BLaER1 (cell line): ENCODE data around the gene PRDM13.

Source experiments
- H3K27ac ChIP-seq: shearing (Covaris generic); formaldehyde crosslinking; 2 replicates; pipeline ENCODE4 v1.8.1; 2022
- H3K27me3 ChIP-seq: shearing (Covaris generic); formaldehyde crosslinking; 2 replicates; pipeline ENCODE4 v1.8.1; 2022
- H3K36me3 ChIP-seq: shearing (Covaris generic); formaldehyde crosslinking; 2 replicates; pipeline ENCODE4 v1.8.1; 2022
- H3K4me1 ChIP-seq: shearing (Covaris generic); formaldehyde crosslinking; 2 replicates; pipeline ENCODE4 v1.8.1; 2022
- H3K4me2 ChIP-seq: shearing (Covaris generic); formaldehyde crosslinking; 2 replicates; pipeline ENCODE4 v1.8.1; 2022
- H3K4me3 ChIP-seq: shearing (Covaris generic); formaldehyde crosslinking; 2 replicates; pipeline ENCODE4 v1.8.1; 2022
- H3K9ac ChIP-seq: shearing (Covaris generic); formaldehyde crosslinking; 2 replicates; pipeline ENCODE4 v1.8.1; 2022
- H3K9me3 ChIP-seq: shearing (Covaris generic); formaldehyde crosslinking; 2 replicates; pipeline ENCODE4 v1.8.1; 2022
- H4K20me1 ChIP-seq: shearing (Covaris generic); formaldehyde crosslinking; 2 replicates; pipeline ENCODE4 v1.8.1; 2022
- Cebpa-rat ChIP-seq: shearing (Covaris generic); IDR thresholded peaks from 2 replicates; pipeline ENCODE4 v1.8.1; 2022

Gene PRDM13

GRCh38 chr6:99606656-99607415 lies at the start of gene PRDM13:
Gene PRDM13, plus strand, starts transcription at chr6:99606833. Its CDS starts 202 bp downstream, at chr6:99607035.
- no peak within 1 kb of the TSS for H3K9ac ChIP-seq
- H4K20me1 ChIP-seq, result 0 out of 2 replicates have a peak, but pooled peaks cover 19% of the 10 kb centered on the region
- TF ChIP-seq Cebpa-rat, result no peak
- peaks cover 62% of the 10 kb centered on the region for H3K9me3 ChIP-seq
- peaks cover 75% of the 10 kb centered on the region for H3K27me3 ChIP-seq
- H3K4me3 ChIP-seq, result peak within 1 kb of the TSS; percentile 15; the same call in 1 of the 2 replicates
- H3K27ac ChIP-seq, result no peak within 1 kb of the TSS
- H3K36me3 ChIP-seq, result no peaks in the 10 kb centered on the region
- no peak within 1 kb of the TSS for H3K4me2 ChIP-seq
- H3K4me1 ChIP-seq, result peaks cover 21% of the 10 kb centered on the region

- Histone ChIP-seq H3K4me3 (no peak overlapping the region), H3K4me1 (no peaks in the 10 kb centered on the region), H3K27ac (no peak overlapping the region), H4K20me1 (peaks cover 55% of the 10 kb centered on the region), H3K36me3 (peaks cover 68% of the 10 kb centered on the region), H3K9me3 (no peaks in the 10 kb centered on the region), H3K27me3 (no peaks in the 10 kb centered on the region), H3K4me2 (no peak overlapping the region), H3K9ac (no peak overlapping the region)
- no peak for TF ChIP-seq Cebpa-rat
These were observed 47.6 kb upstream of the PRDM13 start for GRCh38 chr6:99559057-99559456.

GRCh38 chr6:99560668-99561067 lies 46.0 kb upstream of the PRDM13 start:
- Histone ChIP-seq H3K4me1 (no peaks in the 10 kb centered on the region), H3K27ac (no peak overlapping the region), H3K36me3 (peaks cover 53% of the 10 kb centered on the region), H3K4me3 (no peak overlapping the region), H3K9me3 (no peaks in the 10 kb centered on the region), H3K4me2 (no peak overlapping the region), H4K20me1 (peaks cover 72% of the 10 kb centered on the region), H3K9ac (no peak overlapping the region), H3K27me3 (no peaks in the 10 kb centered on the region)
- no peak for TF ChIP-seq Cebpa-rat

GRCh38 chr6:99563056-99563723 lies 43.4 kb upstream of the PRDM13 start:
- H3K27me3 ChIP-seq, result no peaks in the 10 kb centered on the region
- no peak overlapping the region for H3K27ac ChIP-seq
- H3K4me2 ChIP-seq, result no peak overlapping the region
- TF ChIP-seq Cebpa-rat, result no peak
- peaks cover 14% of the 10 kb centered on the region for H3K4me1 ChIP-seq
- H3K36me3 ChIP-seq, result peaks cover 30% of the 10 kb centered on the region
- H3K4me3 ChIP-seq, result no peak overlapping the region
- no peaks in the 10 kb centered on the region for H3K9me3 ChIP-seq
- peaks cover 96% of the 10 kb centered on the region for H4K20me1 ChIP-seq
- H3K9ac ChIP-seq, result no peak overlapping the region

GRCh38 chr6:99568103-99568933 lies 38.3 kb upstream of the PRDM13 start, which contains the start of gene CCNC:
Gene CCNC, minus strand, starts transcription at chr6:99568660. Its CDS starts 133 bp downstream, at chr6:99568527.
- TF ChIP-seq Cebpa-rat, result no peak
- H3K36me3 ChIP-seq, result 0 out of 2 replicates have a peak, but pooled peaks cover 4% of the 10 kb centered on the region
- no peaks in the 10 kb centered on the region for H3K27me3 ChIP-seq
- H3K4me3 ChIP-seq, result peak within 1 kb of the TSS; percentile 95
- peak within 1 kb of the TSS; percentile 89 for H3K27ac ChIP-seq
- peaks cover 21% of the 10 kb centered on the region for H3K4me1 ChIP-seq
- peaks cover 48% of the 10 kb centered on the region for H4K20me1 ChIP-seq
- peak within 1 kb of the TSS; percentile 95 for H3K9ac ChIP-seq
- no peaks in the 10 kb centered on the region for H3K9me3 ChIP-seq
- H3K4me2 ChIP-seq, result peak within 1 kb of the TSS; percentile 82

GRCh38 chr6:99573980-99574617 lies 32.5 kb upstream of the PRDM13 start:
- Histone ChIP-seq H3K9me3 (no peaks in the 10 kb centered on the region), H3K27ac (no peak overlapping the region), H3K27me3 (no peaks in the 10 kb centered on the region), H3K36me3 (no peaks in the 10 kb centered on the region), H3K4me2 (no peak overlapping the region), H3K4me1 (peaks cover 7% of the 10 kb centered on the region), H4K20me1 (no peaks in the 10 kb centered on the region), H3K9ac (no peak overlapping the region), H3K4me3 (no peak overlapping the region)
- TF ChIP-seq Cebpa-rat, result no peak

- H3K9ac ChIP-seq, result no peak overlapping the region
These were observed 30.9 kb upstream of the PRDM13 start for GRCh38 chr6:99575544-99576227.

GRCh38 chr6:99579781-99580180 lies 26.9 kb upstream of the PRDM13 start:
- no peak overlapping the region for H3K27ac ChIP-seq
- no peaks in the 10 kb centered on the region for H3K27me3 ChIP-seq
- H3K9me3 ChIP-seq, result no peaks in the 10 kb centered on the region
- TF ChIP-seq Cebpa-rat, result no peak
- H4K20me1 ChIP-seq, result no peaks in the 10 kb centered on the region
- H3K4me1 ChIP-seq, result no peaks in the 10 kb centered on the region
- H3K4me2 ChIP-seq, result no peak overlapping the region
- H3K36me3 ChIP-seq, result no peaks in the 10 kb centered on the region
- H3K9ac ChIP-seq, result no peak overlapping the region
- no peak overlapping the region for H3K4me3 ChIP-seq

More at GRCh38 chr6:99575544-99576227, 30.9 kb upstream of the PRDM13 start:
- Histone ChIP-seq H3K9me3 (no peaks in the 10 kb centered on the region), H3K27ac (no peak overlapping the region), H3K4me3 (no peak overlapping the region), H3K4me2 (no peak overlapping the region), H3K27me3 (no peaks in the 10 kb centered on the region), H3K4me1 (peaks cover 7% of the 10 kb centered on the region), H3K36me3 (no peaks in the 10 kb centered on the region), H4K20me1 (no peaks in the 10 kb centered on the region)
- TF ChIP-seq Cebpa-rat, result no peak
